Mucosa of descending colon (tissue), 3 donors: ENCODE measurements around the gene PDE2A. TPM values are rescaled to one million over a fixed set of nuclear protein-coding genes. Genes with fewer than 3 reads are reported as not detected.

Experiments
- ATAC-seq: fragments of 200-7000 bp; cut with Tn5 transposase; one replicate; pipeline ENCODE4 v1.9.1; 2020; ENCODE audit warnings: mild to moderate bottlenecking, moderate library complexity
- DNase-seq, 3 donors: peaks; one replicate each; pipeline ENCODE4 v3.0.0-alpha.2; 2020
- H3K36me3 ChIP-seq: fragments of 200-600 bp; one replicate; pipeline ENCODE4 v1.8.0; 2021; ENCODE audit warnings: low read depth, mild to moderate bottlenecking
- H3K4me1 ChIP-seq: fragments of 200-600 bp; one replicate; pipeline ENCODE4 v1.8.0; 2021; ENCODE audit warnings: low read depth, mild to moderate bottlenecking
- H3K4me3 ChIP-seq: fragments of 200-600 bp; one replicate; pipeline ENCODE4 v1.8.0; 2021; ENCODE audit warnings: mild to moderate bottlenecking
- H3K9me3 ChIP-seq: fragments of 200-600 bp; one replicate; pipeline ENCODE4 v1.8.0; 2021; ENCODE audit warnings: mild to moderate bottlenecking
- intact Hi-C, 2 donors: fragments of 100-400 bp; cut with DNase I in 1 of 2; cut with micrococcal nuclease in 1 of 2; formaldehyde crosslinking; loops; one replicate each; pipeline versions ENCODE4 v1.11.0 to v1.11.1; 2022; cut with DNase I, micrococcal nuclease
- total RNA-seq, 3 donors: library from RNA; stranded (reverse); fragmentation: NEBNext Ultra II Directional in 2 of 3; extraction: Animal tissue kit (Norgen Biotek cat#: 25700) in 2 of 3; gene quantifications; one replicate each; pipeline versions ENCODE4 v1.2.1 to v1.2.4, GENCODE V29; 2021 to 2023
- TF ChIP-seq, protein P1 (sequence below): fragments of 200-600 bp; IDR thresholded peaks from one replicate; pipeline ENCODE4 v1.8.0; 2022; ENCODE audit warnings: antibody characterized with exemption, mild to moderate bottlenecking
- donor health status: DM: no; HTN: no; CAD: no; lungs with moderate emphysema.
- donor health status: DM: no; HTN: no; CAD: no.
- donor health status: DM: no; HTN: yes; CAD: no.

Gene PDE2A
- total RNA-seq, 3 donors from 2014 or later: 7.0 to 45.9 (median 9.6) TPM

DNA sequence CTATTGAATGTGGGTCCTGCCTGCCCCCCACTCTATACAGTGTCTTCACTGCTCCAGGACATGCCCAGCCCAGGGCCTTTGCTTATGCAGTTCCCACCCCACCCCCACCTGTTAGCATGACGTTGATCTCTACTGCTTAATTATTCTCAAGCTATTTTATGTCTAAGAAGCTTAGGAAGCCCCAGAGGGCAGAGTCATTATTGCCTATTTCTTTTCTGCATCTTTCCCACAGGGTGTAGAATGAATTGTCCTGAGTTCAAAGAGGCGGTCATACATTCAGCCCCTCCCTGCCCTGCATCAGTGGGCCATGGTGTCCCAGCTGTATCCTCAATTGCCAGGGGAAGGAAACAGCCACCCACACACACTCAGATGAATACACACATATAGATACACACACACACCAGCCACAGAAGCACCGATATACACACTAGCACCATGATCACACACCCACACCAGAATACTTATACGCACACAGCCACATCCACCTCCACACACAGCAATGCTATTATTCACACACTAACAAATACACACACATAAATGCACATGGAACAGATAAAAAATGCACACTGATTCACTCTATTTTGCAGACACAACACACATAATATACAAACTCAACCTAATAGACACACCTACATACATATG is 1.5 kb downstream of the PDE2A start:
- TF ChIP-seq, protein P1, sequence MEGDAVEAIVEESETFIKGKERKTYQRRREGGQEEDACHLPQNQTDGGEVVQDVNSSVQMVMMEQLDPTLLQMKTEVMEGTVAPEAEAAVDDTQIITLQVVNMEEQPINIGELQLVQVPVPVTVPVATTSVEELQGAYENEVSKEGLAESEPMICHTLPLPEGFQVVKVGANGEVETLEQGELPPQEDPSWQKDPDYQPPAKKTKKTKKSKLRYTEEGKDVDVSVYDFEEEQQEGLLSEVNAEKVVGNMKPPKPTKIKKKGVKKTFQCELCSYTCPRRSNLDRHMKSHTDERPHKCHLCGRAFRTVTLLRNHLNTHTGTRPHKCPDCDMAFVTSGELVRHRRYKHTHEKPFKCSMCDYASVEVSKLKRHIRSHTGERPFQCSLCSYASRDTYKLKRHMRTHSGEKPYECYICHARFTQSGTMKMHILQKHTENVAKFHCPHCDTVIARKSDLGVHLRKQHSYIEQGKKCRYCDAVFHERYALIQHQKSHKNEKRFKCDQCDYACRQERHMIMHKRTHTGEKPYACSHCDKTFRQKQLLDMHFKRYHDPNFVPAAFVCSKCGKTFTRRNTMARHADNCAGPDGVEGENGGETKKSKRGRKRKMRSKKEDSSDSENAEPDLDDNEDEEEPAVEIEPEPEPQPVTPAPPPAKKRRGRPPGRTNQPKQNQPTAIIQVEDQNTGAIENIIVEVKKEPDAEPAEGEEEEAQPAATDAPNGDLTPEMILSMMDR: no peak
- no peaks in the 10 kb centered on the region for H3K4me1 ChIP-seq
- no peak overlapping the region for H3K4me3 ChIP-seq
- no peaks in the 10 kb centered on the region for H3K36me3 ChIP-seq
- intact Hi-C loops: no loop called here
- H3K9me3 ChIP-seq: peaks cover 2% of the 10 kb centered on the region
- DNase-seq: no peak
- ATAC-seq: no peak

DNA sequence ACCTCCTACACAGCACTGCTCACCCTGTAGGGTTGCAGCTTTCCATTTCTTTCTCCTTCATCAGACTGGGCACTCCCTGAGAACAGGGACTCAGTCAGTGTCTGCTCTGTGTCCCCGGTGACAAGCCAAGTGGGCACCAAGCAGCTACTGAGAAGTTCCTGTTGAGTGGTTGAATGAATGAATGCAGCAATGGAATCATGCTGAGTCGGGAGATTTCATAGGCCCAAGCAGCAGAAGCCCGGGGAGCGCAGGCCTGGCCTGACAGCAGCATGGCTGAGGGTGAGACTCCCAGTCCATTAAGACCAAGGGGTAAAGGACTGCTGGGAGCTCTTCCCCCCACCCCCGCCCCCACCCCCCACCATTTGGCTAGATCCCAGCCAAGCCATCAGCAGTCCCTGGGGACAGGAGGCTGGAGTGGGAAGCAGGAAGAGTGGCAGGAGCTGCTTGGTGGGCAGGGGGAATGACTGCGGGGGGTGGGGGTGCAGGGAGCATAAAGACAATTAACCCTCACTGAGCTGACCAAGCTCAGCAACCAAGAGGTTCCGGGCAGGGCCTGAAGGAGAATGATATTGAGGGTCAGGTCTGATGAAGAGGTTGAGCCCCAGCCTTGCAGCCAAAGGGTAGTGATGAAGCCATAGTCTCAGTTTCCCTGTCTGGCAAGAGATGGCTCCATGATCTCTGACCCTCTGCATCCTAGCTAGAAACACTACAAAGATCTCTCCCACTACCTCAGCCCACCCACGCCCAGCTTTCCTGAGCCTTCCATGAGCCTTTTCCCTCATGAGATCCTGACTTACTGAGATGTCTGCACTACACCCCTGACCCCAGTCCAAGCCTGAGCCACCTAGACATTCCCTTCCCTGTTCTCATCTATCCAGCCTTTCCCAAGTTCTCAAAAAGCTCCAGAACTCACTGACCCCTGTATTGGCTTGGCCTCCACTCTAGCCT is 2.8 kb downstream of the PDE2A start:
- TF ChIP-seq, protein P1: no peak
- Histone ChIP-seq H3K36me3 (no peaks in the 10 kb centered on the region), H3K9me3 (peaks cover 8% of the 10 kb centered on the region), H3K4me3 (no peak overlapping the region), H3K4me1 (no peaks in the 10 kb centered on the region)
- ATAC-seq: no peak
- no peak for DNase-seq
- intact Hi-C loops: no loop called here

DNA sequence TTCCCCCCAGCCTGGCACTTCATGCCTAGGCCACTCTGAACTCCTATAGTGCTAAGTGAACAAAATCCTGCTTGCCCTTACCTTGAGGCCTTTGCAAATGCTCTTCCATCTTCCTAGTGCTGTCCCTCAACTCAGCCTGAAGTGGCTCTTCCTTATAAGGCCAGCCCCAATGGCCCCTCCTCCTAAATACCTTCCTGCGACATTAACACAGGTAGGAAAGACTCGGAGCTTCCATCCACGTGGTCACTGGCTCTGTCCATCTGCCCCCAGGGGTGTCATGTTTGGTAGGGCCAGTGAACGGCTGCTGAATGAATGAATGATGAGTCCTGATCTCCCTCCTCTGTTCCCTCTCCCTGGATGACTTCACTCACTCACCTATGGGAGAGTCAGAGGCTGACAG is 4.2 kb downstream of the PDE2A start:
- DNase-seq: no peak
- H3K4me3 ChIP-seq: no peak overlapping the region
- intact Hi-C loops: no loop called here
- H3K9me3 ChIP-seq: peaks cover 8% of the 10 kb centered on the region
- no peaks in the 10 kb centered on the region for H3K4me1 ChIP-seq
- TF ChIP-seq, protein P1: no peak
- no peaks in the 10 kb centered on the region for H3K36me3 ChIP-seq
- no peak for ATAC-seq

DNA sequence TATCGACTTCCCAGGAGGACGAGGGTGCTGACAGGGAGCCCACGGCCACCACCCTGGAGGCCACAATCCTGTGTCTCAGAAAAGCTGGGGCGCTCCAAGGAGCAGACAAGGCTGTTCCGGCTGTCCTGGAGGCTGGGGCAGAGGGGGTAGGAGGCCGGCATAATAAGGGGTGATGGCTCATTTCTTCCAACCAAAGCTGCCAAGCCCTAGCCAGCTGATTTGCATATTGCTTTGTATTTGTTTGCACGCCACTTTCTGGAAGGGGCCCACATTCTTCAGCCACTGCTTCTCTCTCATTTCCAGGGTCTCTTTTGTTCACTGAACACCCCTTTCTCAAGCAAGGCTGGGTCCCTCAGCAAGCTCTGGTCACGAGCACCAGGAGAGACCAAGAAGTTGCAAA is 4.7 kb downstream of the PDE2A start:
- Histone ChIP-seq H3K9me3 (peaks cover 8% of the 10 kb centered on the region), H3K4me3 (no peak overlapping the region), H3K36me3 (no peaks in the 10 kb centered on the region), H3K4me1 (no peaks in the 10 kb centered on the region)
- TF ChIP-seq, protein P1: no peak
- intact Hi-C loops: no loop called here
- DNase-seq (no peak), ATAC-seq (no peak)

DNA sequence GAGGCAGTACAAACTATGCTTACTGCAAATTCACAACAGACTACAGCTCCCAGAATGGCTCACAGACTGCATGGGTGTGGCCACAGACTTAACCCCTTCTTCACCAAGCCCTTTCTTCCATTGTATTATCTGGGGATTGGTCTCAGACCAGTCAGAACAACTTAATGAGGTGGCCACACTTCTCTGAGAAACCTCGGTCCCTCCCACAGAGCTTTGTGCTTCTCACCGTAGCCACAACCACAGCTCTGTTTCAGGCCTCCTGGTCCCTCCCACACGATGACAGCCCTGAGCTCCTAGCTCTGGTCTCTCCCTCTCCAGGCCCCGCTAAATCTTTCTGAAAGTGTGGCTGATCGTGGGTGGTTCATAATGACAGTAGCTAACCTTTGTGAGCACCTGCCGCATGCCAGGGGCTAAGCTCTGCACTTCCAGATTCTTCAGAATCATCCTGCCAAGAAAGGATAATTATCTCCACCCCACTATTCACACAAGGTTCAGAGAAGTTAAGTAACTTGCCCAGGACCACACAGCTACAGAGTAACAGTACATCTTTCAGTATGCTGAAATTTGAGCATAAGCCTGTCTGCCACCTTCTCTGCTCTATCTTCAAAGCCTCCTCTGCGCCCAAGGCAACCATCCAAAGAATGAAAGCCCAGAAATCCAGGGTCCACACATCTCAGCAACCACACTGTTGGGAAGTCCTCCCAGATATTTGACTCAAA is 5.4 kb downstream of the PDE2A start:
- peaks cover 8% of the 10 kb centered on the region for H3K9me3 ChIP-seq
- intact Hi-C loops: no loop called here
- DNase-seq (no peak), ATAC-seq (no peak)
- H3K4me1 ChIP-seq: no peaks in the 10 kb centered on the region
- no peaks in the 10 kb centered on the region for H3K36me3 ChIP-seq
- no peak overlapping the region for H3K4me3 ChIP-seq
- TF ChIP-seq, protein P1: no peak
